Glutamatergic neuron (in vitro differentiated cells): ENCODE data around the gene FBXL22. TPM values are rescaled to one million over a fixed set of nuclear protein-coding genes. Genes with fewer than 3 reads are reported as not detected.

Source experiments
- DNase-seq: peaks from one replicate; pipeline ENCODE4 v3.0.0; 2022
- H3K27ac Mint-ChIP-seq: one replicate; pipeline ENCODE4 v1.8.0; 2020; ENCODE audit warnings: mild to moderate bottlenecking, mixed read lengths, inconsistent platforms; ENCODE audit not compliant: unreplicated experiment
- H3K27me3 Mint-ChIP-seq: one replicate; pipeline ENCODE4 v1.8.0; 2020; ENCODE audit warnings: mild to moderate bottlenecking, moderate library complexity, mixed read lengths, inconsistent platforms; ENCODE audit not compliant: unreplicated experiment
- H3K36me3 Mint-ChIP-seq: one replicate; pipeline ENCODE4 v1.8.0; 2020; ENCODE audit warnings: mild to moderate bottlenecking, mixed read lengths, inconsistent platforms; ENCODE audit not compliant: unreplicated experiment
- H3K4me1 Mint-ChIP-seq: one replicate; pipeline ENCODE4 v1.8.0; 2020; ENCODE audit warnings: mild to moderate bottlenecking, low read depth, mixed read lengths, inconsistent platforms; ENCODE audit not compliant: unreplicated experiment
- H3K4me3 Mint-ChIP-seq: one replicate; pipeline ENCODE4 v1.8.0; 2020; ENCODE audit warnings: mild to moderate bottlenecking, mixed read lengths, inconsistent platforms; ENCODE audit not compliant: unreplicated experiment
- H3K9me3 Mint-ChIP-seq: one replicate; pipeline ENCODE4 v1.8.0; 2020; ENCODE audit warnings: mild to moderate bottlenecking, moderate library complexity, mixed read lengths, inconsistent platforms; ENCODE audit not compliant: unreplicated experiment
- total RNA-seq: library from RNA; stranded (reverse); fragmentation: NEBNext Ultra II Directional; extraction: Animal tissue kit (Norgen Biotek cat#: 25700); gene quantifications from one replicate; pipeline ENCODE4 v1.2.1, GENCODE V29; 2021; ENCODE audit not compliant: unreplicated experiment
- TF ChIP-seq, protein P1 (sequence below): fragments of 200-600 bp; sonication (generic); IDR thresholded peaks from one replicate; pipeline ENCODE4 v1.5.0; 2021; ENCODE audit not compliant: partially characterized antibody, unreplicated experiment

The FBXL22 gene
- total RNA-seq, 1 donor from 2014 or later = not detected

DNA sequence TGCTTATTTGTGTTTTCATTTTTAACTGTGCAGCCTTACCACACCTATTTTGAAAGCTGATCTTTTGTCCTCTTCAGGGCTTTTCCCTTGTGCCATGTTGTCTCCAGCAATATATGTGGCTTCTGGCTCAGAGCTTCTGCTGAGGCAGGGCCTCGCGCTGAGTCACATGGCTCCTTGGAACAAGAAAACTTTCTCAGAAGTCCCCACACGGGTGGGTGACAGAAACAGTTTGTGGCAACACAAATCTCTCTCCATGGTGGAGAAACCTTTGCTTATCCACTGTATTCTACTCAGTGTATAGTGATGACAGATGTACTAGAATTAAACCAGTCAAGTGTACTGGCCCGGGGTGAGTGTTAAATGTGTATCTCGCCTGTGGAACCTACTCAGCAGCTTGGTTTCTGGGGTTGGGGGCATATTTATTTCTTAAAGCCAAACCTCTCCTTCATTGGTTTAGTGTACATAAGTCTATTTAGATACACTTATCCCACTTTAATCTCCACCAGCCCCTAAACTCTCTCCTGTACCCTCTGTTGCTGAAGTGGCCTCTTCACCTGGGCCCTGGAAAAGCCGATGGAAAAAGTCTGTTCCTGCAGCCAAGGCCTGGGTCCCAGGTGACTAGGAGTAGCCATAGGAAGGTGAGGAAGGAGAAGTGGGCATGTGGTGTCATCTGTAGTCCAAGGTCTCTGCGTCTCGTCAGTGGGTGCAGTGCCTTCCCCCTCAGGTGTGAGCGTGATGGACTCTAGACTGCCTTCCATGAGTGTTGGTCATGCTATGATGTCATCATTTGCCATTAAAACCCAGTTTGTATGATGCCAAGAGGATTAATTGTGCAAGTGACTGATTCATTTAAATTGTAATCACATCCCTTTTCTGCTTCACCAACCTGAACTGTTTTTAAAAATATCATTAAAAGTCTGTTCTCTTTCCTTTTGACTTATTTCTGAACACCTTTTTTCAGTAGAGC lies 3.2 kb upstream of the FBXL22 start:
- TF ChIP-seq, protein P1, sequence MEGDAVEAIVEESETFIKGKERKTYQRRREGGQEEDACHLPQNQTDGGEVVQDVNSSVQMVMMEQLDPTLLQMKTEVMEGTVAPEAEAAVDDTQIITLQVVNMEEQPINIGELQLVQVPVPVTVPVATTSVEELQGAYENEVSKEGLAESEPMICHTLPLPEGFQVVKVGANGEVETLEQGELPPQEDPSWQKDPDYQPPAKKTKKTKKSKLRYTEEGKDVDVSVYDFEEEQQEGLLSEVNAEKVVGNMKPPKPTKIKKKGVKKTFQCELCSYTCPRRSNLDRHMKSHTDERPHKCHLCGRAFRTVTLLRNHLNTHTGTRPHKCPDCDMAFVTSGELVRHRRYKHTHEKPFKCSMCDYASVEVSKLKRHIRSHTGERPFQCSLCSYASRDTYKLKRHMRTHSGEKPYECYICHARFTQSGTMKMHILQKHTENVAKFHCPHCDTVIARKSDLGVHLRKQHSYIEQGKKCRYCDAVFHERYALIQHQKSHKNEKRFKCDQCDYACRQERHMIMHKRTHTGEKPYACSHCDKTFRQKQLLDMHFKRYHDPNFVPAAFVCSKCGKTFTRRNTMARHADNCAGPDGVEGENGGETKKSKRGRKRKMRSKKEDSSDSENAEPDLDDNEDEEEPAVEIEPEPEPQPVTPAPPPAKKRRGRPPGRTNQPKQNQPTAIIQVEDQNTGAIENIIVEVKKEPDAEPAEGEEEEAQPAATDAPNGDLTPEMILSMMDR = no peak
- peaks cover 13% of the 10 kb centered on the region for H3K36me3 Mint-ChIP-seq
- H3K27ac Mint-ChIP-seq = no peak overlapping the region
- peaks cover under 1% of the 10 kb centered on the region for H3K9me3 Mint-ChIP-seq
- H3K27me3 Mint-ChIP-seq = peaks cover 2% of the 10 kb centered on the region
- H3K4me3 Mint-ChIP-seq = no peak overlapping the region
- peaks cover 6% of the 10 kb centered on the region for H3K4me1 Mint-ChIP-seq
- DNase-seq = no peak

- H3K27me3 Mint-ChIP-seq = peaks cover 6% of the 10 kb centered on the region
- H3K27ac Mint-ChIP-seq = no peak overlapping the region
- H3K36me3 Mint-ChIP-seq = peaks cover 5% of the 10 kb centered on the region
- peaks cover 9% of the 10 kb centered on the region for H3K4me1 Mint-ChIP-seq
- TF ChIP-seq, protein P1 = no peak
- DNase-seq = no peak
- no peak overlapping the region for H3K4me3 Mint-ChIP-seq
- peaks cover 2% of the 10 kb centered on the region for H3K9me3 Mint-ChIP-seq
Observed at GRCh38 chr15:63595065-63595464, 2.1 kb upstream of the FBXL22 start.

GRCh38 chr15:63595688-63596087 lies 1.5 kb upstream of the FBXL22 start:
- Mint-ChIP-seq H3K9me3 (peaks cover 2% of the 10 kb centered on the region), H3K27ac (no peak overlapping the region), H3K27me3 (peaks cover 7% of the 10 kb centered on the region), H3K4me3 (no peak overlapping the region), H3K36me3 (peaks cover 4% of the 10 kb centered on the region), H3K4me1 (peaks cover 9% of the 10 kb centered on the region)
- no peak for DNase-seq
- TF ChIP-seq, protein P1 = no peak

DNA sequence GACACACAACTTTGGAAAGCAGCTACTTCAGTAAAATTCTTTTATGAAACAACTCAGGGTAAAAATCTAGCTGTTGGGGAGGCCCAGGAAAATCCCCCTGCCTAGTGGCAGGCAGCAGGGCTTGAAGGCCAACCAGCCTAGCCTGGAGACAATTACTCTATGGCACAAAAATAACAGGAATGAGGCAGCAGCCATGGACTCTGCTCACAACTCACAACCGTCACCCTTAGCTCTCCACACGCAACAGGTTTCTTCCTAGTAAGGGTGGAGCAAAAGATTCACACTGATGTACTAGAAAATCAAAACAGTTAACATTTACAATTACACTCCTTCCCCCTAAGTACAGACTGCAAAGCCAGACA lies 530 bp upstream of the FBXL22 start:
- Mint-ChIP-seq H3K9me3 (peaks cover 7% of the 10 kb centered on the region), H3K4me3 (no peak overlapping the region), H3K27me3 (peaks cover 11% of the 10 kb centered on the region), H3K4me1 (peaks cover 9% of the 10 kb centered on the region), H3K36me3 (peaks cover 4% of the 10 kb centered on the region), H3K27ac (no peak overlapping the region)
- DNase-seq = no peak
- TF ChIP-seq, protein P1 = no peak

- peaks cover 10% of the 10 kb centered on the region for H3K9me3 Mint-ChIP-seq
- peaks cover 5% of the 10 kb centered on the region for H3K36me3 Mint-ChIP-seq
- DNase-seq = no peak
- no peak overlapping the region for H3K27ac Mint-ChIP-seq
- H3K4me1 Mint-ChIP-seq = peaks cover 12% of the 10 kb centered on the region
- H3K4me3 Mint-ChIP-seq = no peak overlapping the region
- H3K27me3 Mint-ChIP-seq = peaks cover 13% of the 10 kb centered on the region
- TF ChIP-seq, protein P1 = no peak
Observed at GRCh38 chr15:63597821-63598220, 634 bp downstream of the FBXL22 start.
